ENCODE results near the gene ETS1.

ETS1 gene

DNA sequence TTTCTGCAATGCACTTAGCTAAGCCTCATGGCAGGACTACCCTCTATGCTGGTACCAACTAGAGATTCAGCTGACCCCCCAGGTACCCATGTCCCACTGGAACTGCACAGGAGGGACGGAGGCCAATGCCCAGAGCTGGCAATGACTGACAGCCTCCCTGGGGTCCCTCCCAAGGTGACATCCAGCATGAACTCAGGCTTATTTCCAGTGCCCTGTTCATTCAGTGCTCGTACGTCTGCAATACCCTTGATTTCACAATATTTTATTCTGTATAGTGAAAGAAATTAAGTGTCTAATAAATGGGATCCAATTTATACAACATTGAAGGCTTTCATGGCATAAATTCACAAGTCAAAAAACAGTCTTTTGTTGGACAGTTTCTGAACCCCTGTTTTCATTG is 20.2 kb downstream of the ETS1 start:
- no peak for DNase-seq (ENCODE audit: low spot score)

DNA sequence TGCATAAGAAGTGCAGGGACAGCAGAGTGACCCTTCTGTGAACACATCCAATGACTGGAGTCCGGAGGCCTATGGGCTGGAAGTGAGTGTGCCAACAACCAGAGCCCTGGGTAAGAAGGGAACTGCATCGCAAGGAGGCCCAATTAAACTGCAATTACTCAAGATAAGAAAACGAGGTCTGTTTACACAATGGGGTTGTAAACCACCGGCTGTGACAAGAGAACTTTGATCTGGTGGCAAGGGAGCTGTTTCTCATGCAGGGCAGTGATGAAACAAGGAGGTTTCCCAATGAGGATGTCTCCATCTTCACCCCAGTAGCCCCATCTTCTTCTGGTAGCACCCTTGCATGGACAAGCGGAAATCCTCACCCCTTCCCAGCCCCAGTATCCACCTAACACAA is 21.5 kb downstream of the ETS1 start:
- DNase-seq (ENCODE audit: low spot score) = no peak

- no peak for DNase-seq (ENCODE audit: low spot score)
Measured at GRCh38 chr11:128564642-128565245, 22.6 kb downstream of the ETS1 start.

DNA sequence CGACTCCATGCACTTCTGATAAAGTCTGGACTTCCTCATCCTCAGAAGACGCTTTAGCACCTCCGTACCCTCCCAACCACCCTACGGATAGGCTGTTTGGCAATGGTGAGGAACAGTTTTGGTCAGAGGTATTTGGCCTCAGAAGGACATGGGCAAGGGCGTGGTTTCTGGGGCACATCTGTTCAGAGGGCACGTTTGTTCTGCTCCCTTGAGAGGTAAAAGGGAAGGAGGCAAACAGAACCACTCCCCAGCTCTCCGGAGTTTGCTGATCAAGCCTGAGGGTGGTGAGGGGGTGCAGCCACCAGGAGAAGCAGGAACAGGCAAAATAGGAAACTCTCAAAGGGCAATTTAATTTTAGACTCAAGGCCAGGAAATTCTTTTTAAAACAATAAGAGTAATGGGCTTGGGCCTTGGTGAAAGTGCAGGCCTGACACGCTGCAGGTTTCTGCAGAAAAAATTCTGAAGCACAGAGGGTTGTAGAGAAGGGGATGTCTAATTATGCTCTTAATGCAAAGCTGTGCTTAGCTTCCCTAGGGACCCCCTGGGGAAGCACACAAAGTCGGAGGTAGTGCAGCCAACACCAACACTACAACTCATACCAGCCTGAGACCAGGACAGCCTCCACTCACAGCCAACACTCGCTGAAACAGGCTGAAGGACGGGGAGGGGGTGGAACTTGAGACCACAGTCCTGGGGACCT is 23.3 kb downstream of the ETS1 start:
- no peak for DNase-seq (ENCODE audit: low spot score)

- no peak for DNase-seq (ENCODE audit: low spot score)
Measured at GRCh38 chr11:128563308-128563707, 24.1 kb downstream of the ETS1 start.

DNA sequence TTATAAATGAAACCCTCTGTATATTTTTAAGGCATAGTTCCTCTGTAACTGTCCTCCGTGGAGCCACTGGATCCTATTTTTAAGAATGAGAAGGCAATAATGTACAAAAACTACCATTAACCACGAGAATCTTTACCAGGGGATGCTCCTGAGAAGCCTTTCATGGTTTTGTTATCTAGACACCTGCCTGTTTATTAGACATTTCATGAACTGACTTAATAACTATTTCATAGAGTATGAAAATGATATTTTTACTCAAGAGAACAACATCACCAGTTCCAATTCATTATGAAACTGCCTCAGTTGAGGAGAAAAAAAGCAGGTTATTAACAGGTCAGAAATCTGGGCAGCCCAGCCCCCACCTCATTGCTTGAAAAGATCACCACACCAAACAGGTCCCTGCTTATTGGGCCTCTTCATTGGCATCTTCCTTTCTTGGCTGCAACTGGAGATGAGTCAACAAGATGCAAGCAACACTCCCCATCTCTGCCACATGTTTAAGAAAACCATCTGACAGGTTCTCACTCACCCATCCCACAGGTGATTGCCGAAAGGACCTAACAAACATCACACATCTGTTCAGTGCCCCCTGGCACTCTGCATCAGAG is 27.8 kb downstream of the ETS1 start:
- DNase-seq (ENCODE audit: low spot score) = no peak

- no peak for DNase-seq (ENCODE audit: low spot score)
Measured at GRCh38 chr11:128555606-128556005, 31.8 kb downstream of the ETS1 start.

DNA sequence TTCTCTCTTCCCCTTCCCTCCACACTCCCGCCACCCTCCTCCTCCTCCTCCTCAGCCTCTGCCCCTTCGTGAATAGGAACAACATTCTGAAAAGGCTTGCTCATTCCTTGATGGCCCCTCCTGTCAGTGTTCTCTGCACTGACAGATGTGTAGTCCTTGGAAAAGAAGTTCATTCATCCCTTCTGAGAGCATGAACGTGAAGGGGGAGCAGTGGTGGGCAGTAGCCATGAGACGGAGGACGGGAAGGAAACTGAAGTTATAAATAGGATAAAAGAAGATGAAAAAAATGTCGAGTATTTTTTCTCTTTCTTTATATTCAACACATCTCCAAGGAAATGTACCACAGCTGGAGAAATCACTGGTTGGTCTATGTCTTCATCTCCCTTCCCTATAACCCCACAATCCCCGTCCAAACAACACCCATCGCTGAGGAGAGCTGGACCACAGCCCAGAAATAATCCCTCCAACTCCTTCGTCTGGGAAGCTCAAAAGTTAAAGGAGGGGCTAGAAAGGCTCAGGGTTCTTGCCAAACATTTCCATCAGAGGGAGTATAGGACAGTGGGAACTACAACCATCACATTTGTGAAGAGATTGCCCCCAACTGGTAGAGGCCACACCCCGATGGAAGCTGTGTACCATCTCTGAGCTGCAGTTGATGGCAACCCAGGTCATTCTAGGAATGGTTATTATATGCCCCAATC is 33.5 kb downstream of the ETS1 start:
- peak; percentile 46 for DNase-seq (ENCODE audit: low spot score)

DNA sequence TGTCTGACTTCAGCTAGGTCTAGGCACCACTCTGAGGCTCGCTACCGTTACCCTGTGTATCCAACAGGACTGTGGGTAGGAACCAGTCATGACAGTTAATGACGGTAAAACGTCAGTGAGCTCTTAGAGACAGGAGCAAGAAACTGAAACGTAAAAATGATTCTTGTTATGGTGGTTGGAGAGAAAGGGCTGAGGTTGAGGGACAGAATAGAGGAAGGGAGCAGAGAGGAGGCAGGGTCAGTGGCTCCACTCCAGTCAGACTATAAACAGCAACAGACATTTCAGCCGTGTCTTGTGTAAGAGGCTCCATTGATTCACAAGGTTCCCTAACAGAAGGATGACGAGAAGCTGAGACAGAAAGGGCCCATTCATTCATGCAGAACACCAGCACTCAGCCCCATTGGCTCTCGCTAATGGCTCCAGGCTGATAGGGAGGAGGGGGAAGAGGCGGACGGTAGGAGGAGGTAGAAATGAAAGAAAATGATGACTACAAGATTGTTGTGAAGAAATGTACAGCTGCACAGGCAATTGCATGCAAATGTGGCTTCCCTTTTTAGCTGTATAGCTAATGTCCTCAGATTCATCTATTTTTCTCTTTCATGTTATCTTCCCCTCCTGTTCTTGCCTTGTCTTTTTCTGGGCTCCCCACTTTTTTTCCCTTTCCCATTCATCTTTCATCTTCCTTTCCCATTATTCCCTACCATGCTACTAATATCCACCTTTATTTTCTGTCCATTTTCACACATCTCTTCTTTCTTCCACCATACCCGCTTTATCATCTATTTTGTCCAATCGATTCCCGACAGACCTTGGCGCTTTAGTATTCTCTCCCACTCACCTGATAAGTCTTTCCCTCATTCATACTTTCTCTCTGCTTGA is 34.3 kb downstream of the ETS1 start:
- DNase-seq (ENCODE audit: low spot score) = peak; percentile 49

DNA sequence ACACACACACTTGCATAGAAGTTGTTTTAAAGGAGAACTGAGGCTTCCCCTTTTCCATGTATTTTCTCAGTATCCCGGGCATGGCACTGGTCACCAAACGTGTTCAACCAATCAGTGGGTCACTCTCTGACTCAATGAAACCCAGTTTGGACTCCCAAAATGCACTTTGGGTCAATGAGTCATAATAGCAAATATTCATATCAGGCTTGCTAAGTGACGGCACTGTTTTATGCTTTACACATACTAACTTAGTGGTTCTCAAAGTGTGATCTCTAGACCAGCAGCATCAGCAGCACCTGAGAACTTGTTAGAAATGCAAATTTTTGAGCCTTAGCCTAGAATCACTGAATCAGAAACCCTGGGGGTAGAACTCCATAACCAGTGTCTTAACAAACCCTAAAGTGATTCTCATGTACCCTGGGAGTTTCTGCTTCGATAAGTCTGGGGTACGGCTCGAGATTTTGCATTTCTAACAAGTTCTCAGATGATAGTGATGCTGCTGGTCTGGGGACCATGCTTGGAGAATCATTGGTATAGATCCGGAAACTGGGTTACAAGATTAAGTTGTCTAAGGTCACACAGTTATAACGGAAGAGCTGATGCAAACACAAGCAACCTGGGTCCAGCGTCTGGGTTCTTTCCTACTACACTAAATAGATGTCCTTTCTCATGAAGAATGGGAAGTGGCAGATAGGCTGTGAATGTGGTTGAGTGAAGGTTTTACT is 35.6 kb downstream of the ETS1 start:
- DNase-seq (ENCODE audit: low spot score) = no peak

GRCh38 chr11:128551058-128551457 is 36.3 kb downstream of the ETS1 start:
- no peak for DNase-seq (ENCODE audit: low spot score)

- no peak for DNase-seq (ENCODE audit: low spot score)
Measured at GRCh38 chr11:128550261-128550821, 37.0 kb downstream of the ETS1 start.

GRCh38 chr11:128549256-128549944 is 38.0 kb downstream of the ETS1 start:
- peak; percentile 54 for DNase-seq (ENCODE audit: low spot score)

DNA sequence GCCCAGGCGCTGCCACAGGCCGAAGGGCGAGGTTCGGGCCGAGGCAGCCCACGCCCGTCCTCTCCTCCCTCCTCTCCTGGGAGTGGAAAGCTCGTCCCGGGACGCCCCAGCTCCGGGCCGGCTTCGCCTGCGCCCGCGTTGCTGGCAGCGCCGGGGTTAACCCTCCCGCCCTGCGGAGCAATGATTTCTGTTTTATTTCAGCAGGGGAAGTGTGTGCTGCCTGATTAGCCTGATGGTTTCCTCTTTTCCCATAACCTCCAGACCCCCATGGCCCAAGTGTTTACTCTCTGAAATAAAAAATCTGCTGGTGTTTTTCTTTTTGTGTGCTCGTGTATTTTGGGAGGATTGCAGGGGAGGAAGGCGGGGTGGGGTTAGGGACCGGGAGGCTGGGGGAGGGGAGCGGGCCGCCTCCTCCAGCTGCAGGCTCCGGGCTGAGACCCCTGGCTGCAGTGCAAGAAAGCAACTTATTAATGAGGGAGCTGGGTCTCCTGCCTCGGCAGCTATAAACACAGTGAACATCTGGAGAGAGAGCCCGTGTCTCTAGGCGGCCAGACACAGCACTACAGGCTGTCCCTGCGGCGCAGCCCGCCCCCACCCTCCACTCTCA is 38.6 kb downstream of the ETS1 start:
- peak; percentile 43 for DNase-seq (ENCODE audit: low spot score)

DNA sequence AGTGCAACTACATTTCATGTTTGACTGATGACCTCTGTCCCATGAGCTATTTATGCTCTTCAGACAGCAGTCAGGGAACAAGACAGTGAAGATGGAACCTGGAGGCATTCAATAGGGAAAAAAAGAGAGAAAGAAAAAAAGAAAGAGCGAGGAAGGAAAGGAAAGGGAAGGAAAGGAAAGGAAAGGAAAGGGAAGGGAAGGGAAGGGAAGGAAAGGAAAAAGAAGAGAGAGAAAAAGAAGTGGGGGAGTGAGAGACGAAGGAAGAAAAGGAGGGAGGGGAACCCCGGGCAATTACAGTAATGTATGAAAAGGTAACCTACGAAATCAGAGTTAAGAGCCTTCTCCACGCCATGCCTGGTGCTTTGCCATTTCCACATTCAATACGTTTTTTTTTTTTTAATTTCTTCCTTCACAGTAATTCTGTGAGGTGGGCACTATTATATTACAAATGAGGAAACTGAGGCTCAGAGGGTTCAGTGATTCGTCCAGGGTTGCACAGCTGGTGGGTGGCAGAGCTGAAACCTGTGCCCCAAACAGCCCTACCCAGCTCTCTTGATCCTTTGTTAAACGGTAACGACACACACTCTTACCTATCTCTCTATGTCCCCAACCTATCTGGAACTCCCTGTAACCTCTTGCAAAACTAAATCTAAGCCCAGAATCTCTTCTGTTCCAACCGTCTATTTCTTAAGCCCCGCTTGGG is 39.3 kb downstream of the ETS1 start:
- no peak for DNase-seq (ENCODE audit: low spot score)

- no peak for DNase-seq (ENCODE audit: low spot score)
Measured at GRCh38 chr11:128546916-128547315, 40.4 kb downstream of the ETS1 start.

DNA sequence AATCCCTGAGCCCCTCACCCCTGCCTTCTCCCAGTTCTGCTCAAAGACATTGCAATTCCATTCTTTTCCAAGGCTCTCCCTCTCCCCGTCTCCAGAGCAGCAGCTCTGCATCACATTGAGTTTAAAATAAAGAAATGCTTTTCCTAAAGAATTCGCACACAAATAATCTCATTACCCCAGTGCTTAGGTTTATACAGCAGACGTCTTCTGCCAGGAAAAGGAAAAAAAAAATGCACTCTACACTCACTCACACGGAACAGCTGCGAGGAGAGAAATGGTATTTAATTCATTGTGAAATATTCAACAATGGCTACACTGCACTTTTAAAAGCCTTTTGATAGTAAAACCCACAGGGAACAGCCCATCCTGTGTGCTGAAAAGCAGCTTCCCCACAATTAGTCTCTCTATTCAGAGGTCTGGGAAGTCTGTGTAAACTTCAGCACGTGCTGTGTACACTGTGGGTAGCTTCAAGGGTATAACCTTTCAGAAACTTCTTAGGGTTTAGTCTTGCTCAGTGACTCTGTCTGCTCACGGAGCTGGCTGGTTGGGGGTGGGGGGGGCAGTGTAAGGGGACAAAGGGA is 42.8 kb downstream of the ETS1 start:
- DNase-seq (ENCODE audit: low spot score) = no peak

- no peak for DNase-seq (ENCODE audit: low spot score)
Measured at GRCh38 chr11:128540469-128540868, 46.9 kb downstream of the ETS1 start.

DNA sequence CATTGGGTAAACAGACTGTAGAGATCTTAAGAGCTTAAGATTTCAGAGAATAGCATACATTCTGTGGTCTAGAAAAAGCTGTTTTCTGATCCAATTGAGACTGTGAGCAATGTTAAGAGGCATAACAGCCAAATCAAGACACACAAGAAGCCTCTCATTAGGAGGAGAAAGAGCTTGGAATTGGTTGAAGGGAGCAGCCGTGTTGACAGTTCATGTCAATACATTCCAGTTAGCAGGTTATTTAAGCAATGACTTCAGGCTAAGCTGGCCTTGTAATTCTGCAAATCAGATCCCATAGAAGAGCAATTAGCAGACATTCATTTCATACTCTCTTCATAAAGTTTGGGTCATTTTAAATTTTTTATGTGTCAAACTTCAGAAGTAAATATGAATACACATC is 50.9 kb downstream of the ETS1 start:
- DNase-seq (ENCODE audit: low spot score) = no peak
